Caco-2 (cell line): ENCODE measurements around the gene UST. TPM values are rescaled to one million over a fixed set of nuclear protein-coding genes. Genes with fewer than 3 reads are reported as not detected.

Experiments
- BruUV-seq: library from RNA; stranded (reverse); fragments of 400-500 nt; replicated peaks from 2 replicates; lab custom pipeline; 2021; lab: Mats Ljungman, UMichigan
- CTCF ChIA-PET: fragments of 300-600 bp; sonication (Branson Sonifier 250); formaldehyde crosslinking; loops from one replicate; lab custom pipeline; 2022; ENCODE audit warnings: antibody characterized with exemption; lab: Charles Lee
- POLR2A ChIA-PET: fragments of 300-600 bp; sonication (Branson Sonifier 250); formaldehyde crosslinking; loops from one replicate; lab custom pipeline; 2022; ENCODE audit warnings: antibody characterized with exemption; lab: Charles Lee
- DNase-seq, 2 experiments: peaks; one replicate each; pipeline versions ENCODE4 v3.0.0 to v3.0.0-alpha.2; 2020 to 2022
- H3K27me3 ChIP-seq: replicated peaks from 2 replicates; pipeline ENCODE4 v1.6.0; 2011; ENCODE audit warnings: low read length; ENCODE audit not compliant: control insufficient read depth, insufficient read depth
- H3K36me3 ChIP-seq: 2 replicates; pipeline ENCODE4 v1.5.1; 2011; ENCODE audit warnings: low read length; ENCODE audit not compliant: control insufficient read depth, insufficient read depth
- H3K4me1 ChIP-seq: fragments of 250-450 bp; sonication (Bioruptor Pico); 2 replicates; pipeline ENCODE4 v1.5.1; 2020; ENCODE audit warnings: mild to moderate bottlenecking
- H3K4me3 ChIP-seq: 2 replicates; pipeline ENCODE4 v1.5.1; 2011; ENCODE audit warnings: low read depth, mild to moderate bottlenecking, control low read depth, low read length
- H3K9me3 ChIP-seq: fragments of 250-450 bp; sonication (Bioruptor Pico); 2 replicates; pipeline ENCODE4 v1.5.1; 2020; ENCODE audit warnings: mild to moderate bottlenecking, moderate library complexity
- H3K27ac Mint-ChIP-seq: one replicate; pipeline ENCODE4 v1.8.0; 2022; ENCODE audit warnings: mixed read lengths; ENCODE audit not compliant: unreplicated experiment
- H3K27me3 Mint-ChIP-seq: one replicate; pipeline ENCODE4 v1.8.0; 2022; ENCODE audit warnings: mixed read lengths; ENCODE audit not compliant: insufficient read depth, unreplicated experiment
- H3K36me3 Mint-ChIP-seq: one replicate; pipeline ENCODE4 v1.8.0; 2022; ENCODE audit warnings: mild to moderate bottlenecking, mixed read lengths; ENCODE audit not compliant: insufficient read depth, unreplicated experiment
- H3K4me1 Mint-ChIP-seq: one replicate; pipeline ENCODE4 v1.8.0; 2022; ENCODE audit warnings: low read depth, mixed read lengths; ENCODE audit not compliant: unreplicated experiment
- H3K4me3 Mint-ChIP-seq: one replicate; pipeline ENCODE4 v1.8.0; 2022; ENCODE audit warnings: mild to moderate bottlenecking, moderate library complexity, mixed read lengths; ENCODE audit not compliant: unreplicated experiment
- H3K9me3 Mint-ChIP-seq: one replicate; pipeline ENCODE4 v1.8.0; 2022; ENCODE audit warnings: mixed read lengths; ENCODE audit not compliant: unreplicated experiment
- CTCF ChIP-seq, 2 experiments: fragments of 200-600 bp in 1 of 2; IDR thresholded peaks; 1 replicate in 1 of 2; 2 replicates in 1 of 2; pipeline versions ENCODE4 v1.5.1 to v1.8.0; 2011 to 2022; ENCODE audit warnings: antibody characterized with exemption in 1 of 2, control low read depth in 1 of 2, inconsistent platforms in 1 of 2, low read depth in 1 of 2, low read length in 1 of 2, mild to moderate bottlenecking in 1 of 2, moderate library complexity in 1 of 2; ENCODE audit not compliant: insufficient read depth in 1 of 2, severe bottlenecking in 1 of 2, unreplicated experiment in 1 of 2
- intact Hi-C: fragments of 100-400 bp; cut with micrococcal nuclease; formaldehyde crosslinking; loops from one replicate; pipeline ENCODE4 v1.10.0; 2022; ENCODE audit not compliant: unreplicated experiment
- total RNA-seq: library from RNA; stranded (reverse); gene quantifications from 2 replicates; pipeline ENCODE4 v1.2.3, GENCODE V29; 2022

Gene UST
- total RNA-seq, 1 experiment from 2014 or later: not detected

GRCh38 chr6:148703900-148704299 lies 42.9 kb upstream of the UST start:
- ChIA-PET CTCF (no interaction called here), POLR2A (no interaction called here)
- intact Hi-C loops: no loop called here

GRCh38 chr6:148704400-148705246 lies 42.2 kb upstream of the UST start:
- Mint-ChIP-seq H3K27ac (no peak overlapping the region), H3K9me3 (no peaks in the 10 kb centered on the region), H3K27me3 (peaks cover 23% of the 10 kb centered on the region), H3K36me3 (no peaks in the 10 kb centered on the region), H3K4me3 (no peak overlapping the region), H3K4me1 (no peaks in the 10 kb centered on the region)
- no peak for TF ChIP-seq CTCF (IDR thresholded peaks at IDR 0.05; ENCODE audit: insufficient read depth in 1 of 2, low read depth in 1 of 2, low read length in 1 of 2, severe bottlenecking in 1 of 2, unreplicated experiment in 1 of 2)
- POLR2A ChIA-PET: no interaction called here
- no peak for DNase-seq
- Histone ChIP-seq H3K36me3 (no peaks in the 10 kb centered on the region), H3K9me3 (no peaks in the 10 kb centered on the region), H3K4me3 (no peak overlapping the region), H3K27me3 (no peaks in the 10 kb centered on the region), H3K4me1 (no peaks in the 10 kb centered on the region)
- CTCF ChIA-PET: no interaction called here
- intact Hi-C loops: no loop called here
- no TSS peak for BruUV-seq

More at GRCh38 chr6:148703900-148704299, 42.9 kb upstream of the UST start:
- no peak overlapping the region for H3K4me3 Mint-ChIP-seq
- no peak overlapping the region for H3K27ac Mint-ChIP-seq
- H3K4me1 Mint-ChIP-seq: no peaks in the 10 kb centered on the region
- no TSS peak for BruUV-seq
- Histone ChIP-seq H3K4me3 (no peak overlapping the region), H3K9me3 (no peaks in the 10 kb centered on the region), H3K27me3 (no peaks in the 10 kb centered on the region), H3K36me3 (no peaks in the 10 kb centered on the region), H3K4me1 (no peaks in the 10 kb centered on the region)
- H3K36me3 Mint-ChIP-seq: no peaks in the 10 kb centered on the region
- no peak for DNase-seq
- H3K9me3 Mint-ChIP-seq: no peaks in the 10 kb centered on the region
- H3K27me3 Mint-ChIP-seq: peaks cover 20% of the 10 kb centered on the region
- TF ChIP-seq CTCF (IDR thresholded peaks at IDR 0.05; ENCODE audit: insufficient read depth in 1 of 2, low read depth in 1 of 2, low read length in 1 of 2, severe bottlenecking in 1 of 2, unreplicated experiment in 1 of 2): no peak

- Mint-ChIP-seq H3K9me3 (peaks cover 8% of the 10 kb centered on the region), H3K27me3 (peaks cover 10% of the 10 kb centered on the region), H3K27ac (no peak overlapping the region), H3K4me3 (no peak overlapping the region), H3K36me3 (no peaks in the 10 kb centered on the region), H3K4me1 (no peaks in the 10 kb centered on the region)
- peaks cover 5% of the 10 kb centered on the region; the same call in 1 of the 2 replicates for H3K9me3 ChIP-seq
- no peaks in the 10 kb centered on the region for H3K4me1 ChIP-seq
- no peak for TF ChIP-seq CTCF (IDR thresholded peaks at IDR 0.05; ENCODE audit: insufficient read depth in 1 of 2, low read depth in 1 of 2, low read length in 1 of 2, severe bottlenecking in 1 of 2, unreplicated experiment in 1 of 2)
- no TSS peak for BruUV-seq
- DNase-seq: no peak
- H3K4me3 ChIP-seq: no peak overlapping the region
- ChIA-PET CTCF (no interaction called here), POLR2A (no interaction called here)
- H3K27me3 ChIP-seq: no peaks in the 10 kb centered on the region
- intact Hi-C loops: no loop called here
- H3K36me3 ChIP-seq: no peaks in the 10 kb centered on the region
Observed at GRCh38 chr6:148708707-148709106, 38.1 kb upstream of the UST start.
